NCI-H146 treated with DMSO at 0.1 percent for 48 hours (cell line): Measurements from ENCODE around the gene BAX.

Experiments
- DNase-seq: peaks from one replicate; lab custom pipeline; 2025; ENCODE audit not compliant: unreplicated experiment; lab: John Stamatoyannopoulos, UW

Gene BAX

DNA sequence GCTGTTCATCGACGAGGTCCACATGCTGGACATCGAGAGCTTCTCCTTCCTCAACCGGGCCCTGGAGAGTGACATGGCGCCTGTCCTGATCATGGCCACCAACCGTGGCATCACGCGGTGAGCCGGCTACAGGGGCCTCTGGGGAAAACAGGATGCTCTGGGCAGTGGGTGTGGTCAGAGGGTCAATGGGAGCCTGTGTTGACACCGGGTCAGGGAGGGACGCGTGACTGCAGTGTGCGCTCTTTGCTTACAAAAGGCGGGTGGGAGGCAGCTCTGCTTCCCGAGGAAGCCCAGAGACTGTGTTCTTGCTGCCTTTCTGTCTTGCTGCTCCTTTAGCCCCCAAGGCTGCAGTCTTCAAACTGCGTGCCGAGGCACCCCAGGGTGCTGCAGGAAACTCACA lies 56.5 kb downstream of the BAX start:
- no peak for DNase-seq
